Sigmoid colon (tissue), 4 donors: ENCODE data around the gene RHBDF1.

Experiments used
- EP300 ChIP-seq, 4 donors: sonication (generic); formaldehyde crosslinking; IDR thresholded peaks; one replicate each; pipeline ENCODE4 v1.6.1; 2017; ENCODE audit warnings: antibody characterized with exemption in 4 of 4
- POLR2A ChIP-seq, 2 donors: fragments of 450-650 bp; IDR thresholded peaks; one replicate each; pipeline ENCODE4 v1.6.1; 2016; ENCODE audit warnings: antibody characterized with exemption in 2 of 2, mild to moderate bottlenecking in 2 of 2, moderate library complexity in 2 of 2
- POLR2AphosphoS5 ChIP-seq, 4 donors: sonication (generic); formaldehyde crosslinking; IDR thresholded peaks; one replicate each; pipeline ENCODE4 v1.6.1; 2017; ENCODE audit warnings: antibody characterized with exemption in 4 of 4

- TF ChIP-seq POLR2AphosphoS5 (IDR thresholded peaks at IDR 0.05) = no peak
- no peak for TF ChIP-seq EP300 (IDR thresholded peaks at IDR 0.05)
- no peak for TF ChIP-seq POLR2A (IDR thresholded peaks at IDR 0.05)
Observed at GRCh38 chr16:55571-56136, 16.8 kb downstream of the RHBDF1 start.
